D341Med (cell line): ENCODE data around the gene BATF.
"Not testable (repeated sequence)": the region's sequence is repeated elsewhere in the genome, so short reads cannot be mapped to it uniquely, and the experiment has no call there.

ENCODE experiments used
- DNase-seq: peaks from one replicate; pipeline ENCODE4 v3.0.0; 2012; ENCODE audit warnings: low spot score

Gene BATF, protein sequence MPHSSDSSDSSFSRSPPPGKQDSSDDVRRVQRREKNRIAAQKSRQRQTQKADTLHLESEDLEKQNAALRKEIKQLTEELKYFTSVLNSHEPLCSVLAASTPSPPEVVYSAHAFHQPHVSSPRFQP

DNA sequence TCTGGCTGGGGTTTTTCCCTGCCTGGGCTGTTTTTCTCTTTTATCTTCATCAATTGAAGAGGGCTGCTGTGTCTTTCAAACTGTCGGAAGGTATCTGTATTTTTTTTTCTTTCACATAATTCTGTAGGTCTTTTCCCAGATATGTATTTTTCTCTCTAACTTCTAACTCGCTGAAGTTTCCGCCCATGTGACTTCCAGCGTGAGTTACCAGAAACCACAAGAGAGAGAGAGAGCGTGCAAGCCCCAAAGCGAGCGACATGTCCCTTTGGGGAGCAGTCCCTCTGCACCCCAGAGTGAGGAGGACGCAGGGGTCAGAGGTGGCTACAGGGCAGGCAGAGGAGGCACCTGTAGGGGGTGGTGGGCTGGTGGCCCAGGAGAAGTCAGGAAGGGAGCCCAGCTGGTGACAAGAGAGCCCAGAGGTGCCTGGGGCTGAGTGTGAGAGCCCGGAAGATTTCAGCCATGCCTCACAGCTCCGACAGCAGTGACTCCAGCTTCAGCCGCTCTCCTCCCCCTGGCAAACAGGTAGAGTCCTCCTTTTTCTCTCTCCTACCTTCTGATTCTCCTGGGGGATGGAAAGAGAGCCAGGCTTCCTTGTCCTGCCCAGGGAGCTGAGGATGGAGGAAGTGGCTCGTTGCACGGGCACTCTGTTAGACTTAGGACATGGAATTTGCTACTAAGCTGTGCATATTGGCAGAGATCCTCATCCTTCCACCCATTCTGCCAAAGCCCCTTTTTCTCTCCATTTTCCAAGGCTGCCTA, at the start of gene BATF:
TSS of gene BATF (plus strand) at position 246 of the 759 bp plus-strand sequence. CDS start at position 460, 214 bp downstream.
- no peak for DNase-seq

DNA sequence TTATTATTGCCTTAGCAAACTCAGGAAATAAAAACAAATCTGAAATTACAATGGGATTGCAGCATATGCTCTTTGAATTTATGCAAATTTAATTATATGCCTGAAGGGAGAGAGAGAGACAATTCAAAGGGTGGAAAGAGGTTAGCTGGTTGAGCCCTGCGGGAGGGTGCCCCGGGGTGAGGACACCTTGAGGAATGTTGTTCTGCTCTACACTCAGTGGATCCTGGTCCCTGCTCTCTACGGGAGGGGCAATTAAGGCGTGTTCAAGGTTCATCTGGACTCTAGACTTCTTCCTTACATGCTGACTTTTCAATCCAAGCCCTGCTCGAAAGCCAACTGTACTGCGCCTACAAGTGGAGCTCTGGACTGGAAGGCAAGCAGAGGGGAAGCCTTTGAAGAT, 48.1 kb upstream of the BATF start:
- DNase-seq = not testable (repeated sequence)

DNA sequence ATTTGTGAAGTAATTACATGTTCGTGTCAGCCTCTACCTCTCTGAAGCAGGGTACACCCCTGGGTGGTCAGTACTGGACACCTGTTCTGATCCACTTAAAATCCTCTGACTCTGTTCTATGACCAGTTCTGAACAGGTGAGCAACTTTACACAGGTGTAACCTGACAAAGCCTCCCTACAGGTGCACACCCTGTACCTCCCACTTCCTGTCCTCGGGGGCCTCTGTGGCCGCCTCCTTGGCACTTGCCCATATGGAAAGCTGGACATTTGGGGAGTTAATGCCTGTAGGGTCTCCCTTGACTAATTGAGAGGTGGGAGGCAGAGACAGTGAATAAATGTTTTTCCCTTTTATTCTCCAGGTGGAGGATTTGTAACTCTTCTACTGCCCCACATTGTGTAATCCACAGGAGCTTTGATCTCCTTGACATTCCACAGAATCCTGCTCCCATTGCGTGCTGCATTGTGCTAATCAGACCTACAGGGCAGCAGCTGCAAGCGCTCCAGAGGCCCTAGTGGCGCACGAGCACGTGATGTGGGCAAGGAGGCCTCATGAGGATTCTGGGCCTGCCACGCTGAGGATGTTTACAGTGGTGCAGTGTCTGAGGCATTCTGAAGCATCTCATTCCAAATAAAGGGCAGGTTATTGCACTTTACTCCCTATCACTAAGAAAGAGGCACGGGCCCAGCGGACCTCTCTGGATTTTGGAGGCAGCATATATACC, 45.8 kb upstream of the BATF start:
- DNase-seq = no peak

DNA sequence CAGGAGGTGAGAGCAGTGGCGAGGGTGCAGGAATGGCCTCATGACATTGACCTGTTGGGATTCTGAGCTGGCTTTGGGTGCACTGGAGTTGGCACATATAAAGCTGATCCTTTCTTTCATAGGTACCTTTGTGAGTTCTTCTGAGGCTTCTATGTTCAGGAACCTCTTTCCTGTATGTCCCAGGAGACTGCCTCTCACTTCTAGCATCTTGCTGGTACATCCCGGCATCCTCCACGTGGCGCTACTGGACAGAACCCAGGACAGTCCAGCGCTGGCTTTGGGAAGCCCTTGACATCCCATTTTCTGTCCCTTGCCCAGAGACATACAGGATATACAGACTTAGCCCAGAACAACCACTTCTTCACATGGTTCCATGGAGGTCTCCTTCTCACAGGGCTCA, 44.4 kb upstream of the BATF start:
- no peak for DNase-seq

DNA sequence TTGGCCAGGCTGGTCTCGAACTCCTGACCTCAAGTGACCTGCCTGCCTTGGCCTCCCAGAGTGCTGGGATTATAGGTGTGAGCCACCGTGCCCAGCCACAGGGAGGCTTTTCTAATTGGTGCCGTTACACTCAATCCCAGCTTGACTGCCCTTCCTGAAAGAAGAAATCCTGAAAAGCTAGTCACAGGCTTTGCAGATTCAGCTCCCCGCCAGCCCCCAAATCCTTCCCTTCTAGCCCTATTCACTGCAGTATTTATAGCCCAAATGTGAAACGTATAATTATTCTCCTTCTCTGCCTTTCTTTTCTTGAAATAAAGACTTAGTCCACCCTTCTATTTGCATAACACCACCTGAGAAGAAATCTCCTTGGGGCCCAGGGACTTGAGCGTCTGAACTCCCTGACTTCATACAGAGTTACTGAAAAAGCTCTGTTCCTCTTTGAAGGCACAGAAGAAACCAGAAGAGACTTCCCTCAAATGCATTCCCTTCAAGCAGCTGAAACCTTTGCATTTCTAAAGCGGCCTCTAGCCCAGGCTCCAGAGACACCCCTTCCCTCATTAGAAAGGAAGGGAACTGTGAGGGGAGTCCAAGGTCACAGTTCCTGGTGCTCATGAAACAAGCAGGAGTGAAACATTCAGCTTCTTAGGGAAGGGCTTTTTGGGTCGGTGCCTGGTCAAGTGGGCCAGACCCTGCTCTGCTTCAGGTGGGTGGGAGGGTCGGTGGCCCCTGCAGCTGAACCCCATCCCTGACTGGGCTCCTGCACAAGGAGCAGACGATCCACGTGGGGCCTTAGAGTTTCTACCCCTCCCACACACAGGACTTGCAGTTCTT, 42.3 kb upstream of the BATF start:
- DNase-seq = no peak

DNA sequence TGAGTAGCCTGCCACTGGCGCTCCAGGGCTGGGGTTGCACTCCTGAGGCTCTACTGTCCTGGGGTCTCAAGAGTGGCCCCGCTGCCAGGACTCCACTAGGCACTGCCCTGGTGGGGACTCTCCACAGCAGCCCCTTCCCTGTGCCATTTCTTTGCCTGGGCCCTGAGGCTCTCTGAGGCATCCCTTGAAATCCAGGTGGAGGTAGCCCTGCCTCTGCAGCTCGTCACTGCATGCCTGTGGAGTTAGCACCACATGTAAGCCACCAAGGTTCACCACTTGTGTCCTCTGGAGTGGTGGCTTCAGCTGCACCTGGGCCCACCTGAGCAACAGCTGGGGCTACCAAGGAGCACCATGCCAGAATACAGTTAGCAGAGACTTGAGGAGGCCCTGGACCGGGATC, 39.9 kb upstream of the BATF start:
- DNase-seq = no peak

DNA sequence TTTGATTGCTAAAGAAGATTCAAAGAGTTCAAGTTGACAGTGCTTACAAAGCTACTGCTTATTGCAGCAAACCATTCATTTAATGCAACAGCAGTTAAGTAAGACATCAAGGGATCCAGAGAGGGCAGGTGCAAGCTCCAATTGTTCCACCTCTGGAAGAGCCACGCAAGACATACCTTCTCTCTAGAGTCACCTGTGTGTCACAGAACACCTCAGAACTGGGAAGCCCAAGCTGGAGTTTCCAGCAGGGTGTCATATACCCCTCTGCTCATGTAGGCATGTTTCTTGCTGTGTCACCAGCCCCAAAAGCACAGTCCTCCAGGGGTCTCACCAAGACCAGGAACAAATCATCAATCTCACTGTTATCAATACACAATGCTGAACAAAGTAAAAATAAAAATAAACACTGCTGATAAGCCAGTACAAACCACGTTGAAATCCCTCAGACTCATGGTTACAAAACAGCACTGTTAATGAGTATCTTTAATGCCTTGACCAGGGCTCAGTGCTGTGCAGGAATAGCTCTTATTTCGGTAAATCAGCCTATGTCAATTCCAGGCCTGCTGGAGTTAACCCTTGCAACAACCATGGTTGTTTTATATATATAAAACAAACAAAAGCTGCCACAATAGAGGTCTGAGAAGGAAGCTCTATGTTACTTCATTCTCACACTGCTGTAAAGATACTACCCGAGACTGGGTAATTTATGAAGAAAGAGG, 37.4 kb upstream of the BATF start:
- no peak for DNase-seq

DNA sequence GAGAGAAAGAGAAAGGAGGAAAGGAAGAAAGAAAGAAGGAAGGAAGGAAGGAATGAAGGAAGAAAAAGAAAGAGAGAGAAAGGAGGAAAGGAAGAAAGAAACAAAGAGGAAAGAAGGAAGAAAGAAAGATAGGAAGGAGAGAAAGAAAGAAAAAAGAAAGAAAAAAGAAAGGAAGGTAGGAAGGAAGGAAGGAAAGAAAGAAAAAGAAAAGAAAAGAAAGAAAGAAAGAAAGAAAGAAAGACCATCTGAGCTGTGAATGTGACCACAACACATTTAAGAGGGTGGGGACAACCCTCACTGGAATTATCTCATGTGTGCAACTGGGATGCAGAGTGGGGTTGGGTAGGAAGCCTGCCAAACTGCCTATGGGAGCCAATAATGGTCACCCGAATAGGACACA, 36.0 kb upstream of the BATF start:
- no peak for DNase-seq

DNA sequence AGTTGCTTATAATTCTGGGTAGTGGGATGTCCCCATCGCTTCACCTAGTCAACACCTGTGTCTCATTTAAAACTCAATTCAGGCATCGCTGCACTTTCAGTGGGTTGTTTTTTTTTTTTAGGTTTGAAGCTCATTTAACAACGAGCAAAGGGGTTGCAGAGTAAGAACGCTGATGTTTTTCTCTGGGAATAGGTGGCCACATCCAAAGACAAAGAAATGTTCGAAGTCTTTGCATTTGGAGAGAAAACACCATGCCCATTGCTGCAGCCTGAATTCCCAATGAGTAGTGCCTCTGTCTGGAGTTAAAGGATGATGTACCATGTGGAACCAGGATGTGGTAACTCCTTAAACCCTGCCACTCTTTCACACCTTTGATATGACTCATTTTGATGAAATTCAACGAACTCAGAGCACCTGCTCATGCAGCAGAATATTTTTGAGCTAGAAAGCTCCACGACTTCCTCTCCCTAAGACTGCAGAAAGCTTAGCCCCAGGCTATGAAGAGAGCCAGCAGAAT, 35.1 kb upstream of the BATF start:
- DNase-seq = no peak

DNA sequence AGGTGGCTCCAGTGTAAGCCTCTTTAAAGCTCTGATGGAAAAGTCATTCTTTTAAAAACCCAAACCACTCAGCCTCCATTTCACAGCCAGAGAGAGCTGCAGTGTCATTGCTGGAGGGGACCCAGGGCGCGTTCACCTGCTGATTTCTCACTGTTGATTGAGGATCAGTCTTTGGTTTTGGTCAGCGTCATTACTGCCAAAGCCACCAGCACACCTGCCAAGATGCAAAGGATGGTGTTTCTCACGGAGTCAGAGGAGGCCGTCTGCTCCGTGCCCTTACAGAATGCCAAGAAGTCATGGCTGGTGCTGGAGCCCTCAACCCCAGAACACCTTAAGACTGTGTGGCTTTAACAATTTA, 32.8 kb upstream of the BATF start:
- DNase-seq = no peak

DNA sequence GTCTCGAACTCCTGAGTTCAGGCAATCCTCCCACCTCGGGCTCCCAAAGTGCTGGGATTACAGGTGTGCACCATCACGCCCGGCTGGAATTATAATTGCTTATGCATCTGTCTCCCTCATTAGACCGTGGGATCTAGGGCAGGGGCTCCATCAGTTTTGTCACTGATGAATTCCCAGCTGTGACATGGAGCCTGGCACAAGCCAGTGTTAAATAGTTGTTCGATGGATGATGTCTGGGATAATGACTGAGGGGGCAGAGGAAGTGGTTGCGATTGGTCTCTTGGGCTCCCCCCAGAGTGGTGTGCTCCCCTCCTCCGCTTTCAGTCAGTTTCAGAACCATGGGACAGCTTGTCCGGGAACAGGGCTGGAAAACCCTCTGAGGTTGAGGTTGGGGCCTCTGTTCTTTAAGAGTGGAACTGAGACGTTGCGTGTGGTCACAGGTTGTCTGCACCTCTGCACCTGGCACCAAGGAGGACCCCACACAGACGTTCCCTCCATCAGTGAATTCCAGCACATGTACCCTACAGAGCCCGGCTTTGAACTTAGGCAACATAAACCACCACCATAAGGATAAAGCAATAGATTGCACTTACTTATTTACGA, 30.8 kb upstream of the BATF start:
- no peak for DNase-seq

DNA sequence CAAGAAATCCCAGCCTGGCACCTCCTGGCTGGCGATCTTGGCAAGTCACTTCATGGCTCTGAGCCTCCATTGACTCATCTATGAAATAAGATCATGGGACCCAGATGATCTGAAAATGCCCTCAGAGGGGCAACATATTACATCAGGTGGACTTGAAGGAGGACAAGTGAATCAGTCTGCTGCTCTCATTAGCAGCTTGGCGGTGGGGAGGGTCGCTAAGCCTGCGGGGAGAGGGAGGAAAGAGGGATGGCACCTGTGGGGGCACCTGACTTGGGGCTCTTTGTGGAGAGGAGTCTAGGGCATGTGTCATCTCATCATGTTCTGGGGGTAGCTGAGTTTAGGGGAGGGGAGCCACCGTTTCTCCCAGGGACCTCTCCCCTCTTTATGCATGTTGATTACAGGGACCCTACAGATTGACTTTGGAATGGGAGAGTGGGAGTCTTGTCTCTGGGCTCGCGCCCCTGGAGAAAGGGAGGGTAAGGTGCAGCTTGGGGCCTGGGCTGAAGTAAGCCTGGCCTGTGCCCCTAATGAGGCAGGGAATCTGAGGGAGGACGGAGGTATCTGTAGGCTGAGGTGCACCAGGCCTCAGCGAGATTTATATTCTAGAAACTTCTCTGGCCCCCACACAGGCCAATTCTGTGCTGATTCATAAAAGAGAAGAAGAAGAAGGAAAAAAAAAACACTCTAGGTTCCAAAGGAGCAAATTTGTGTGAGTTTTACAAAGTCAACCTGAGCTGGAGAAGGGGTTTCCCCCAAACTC, 29.3 kb upstream of the BATF start:
- DNase-seq = no peak

DNA sequence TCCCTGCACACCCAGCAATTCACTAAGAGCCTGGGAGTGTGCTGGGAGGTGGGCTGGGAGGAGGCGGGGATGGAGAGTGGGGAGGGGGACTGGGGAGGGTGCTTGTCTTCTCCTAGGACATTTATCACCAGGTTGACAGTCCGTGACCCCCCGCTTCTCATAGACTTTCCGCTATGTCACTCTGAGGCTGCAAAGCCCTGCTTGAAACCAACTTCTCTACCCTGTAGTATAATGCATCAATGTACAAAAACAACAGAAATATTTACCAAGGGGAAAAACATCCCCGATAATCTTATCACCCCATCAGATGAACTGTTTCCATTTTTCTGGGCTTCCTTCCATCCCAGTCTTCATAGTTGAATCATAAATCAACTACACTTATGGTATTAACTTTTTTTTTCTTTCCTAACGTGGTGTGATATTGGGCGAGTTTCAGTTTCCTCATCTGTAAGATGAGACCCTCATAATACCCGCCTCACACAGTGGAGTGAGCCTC, 28.6 kb upstream of the BATF start:
- DNase-seq = no peak

DNA sequence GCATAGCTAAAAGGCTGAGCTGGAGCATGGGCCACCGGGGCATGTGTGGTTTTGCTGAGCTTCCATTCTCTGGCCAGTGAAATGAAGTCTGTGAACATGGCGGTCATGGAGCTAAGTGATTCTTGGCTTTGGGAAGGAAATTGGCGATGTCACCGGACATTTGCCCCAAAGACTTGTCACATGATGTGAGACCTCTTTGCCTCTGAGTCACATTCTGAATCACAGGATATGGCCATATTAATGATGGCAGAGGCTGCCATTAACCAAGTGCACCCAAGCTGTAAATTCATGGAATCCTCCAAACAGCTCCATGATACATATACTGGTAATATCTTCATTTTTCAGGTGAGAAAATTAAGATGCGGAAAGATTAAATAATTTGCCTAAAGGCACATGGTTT, 27.4 kb upstream of the BATF start:
- DNase-seq = no peak

DNA sequence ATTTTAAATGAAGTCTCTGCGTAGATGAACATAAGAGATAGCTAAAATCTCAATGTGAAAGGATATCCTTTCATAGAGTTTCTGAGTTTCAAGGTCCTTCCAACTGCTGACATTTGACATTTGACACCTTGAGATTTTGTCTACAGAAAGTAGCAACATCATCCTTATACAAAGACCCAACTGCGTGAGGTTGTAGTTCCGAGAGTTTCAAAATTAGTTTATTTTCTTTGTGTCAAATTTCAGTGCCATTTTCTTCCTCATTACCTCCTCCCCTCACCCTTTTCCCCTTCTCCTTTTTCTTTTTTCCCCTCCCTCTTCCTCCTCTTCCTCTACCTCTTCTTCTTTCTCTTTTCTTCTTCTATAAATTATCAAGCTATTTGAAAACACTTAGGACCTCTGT, 26.9 kb upstream of the BATF start:
- DNase-seq = no peak

DNA sequence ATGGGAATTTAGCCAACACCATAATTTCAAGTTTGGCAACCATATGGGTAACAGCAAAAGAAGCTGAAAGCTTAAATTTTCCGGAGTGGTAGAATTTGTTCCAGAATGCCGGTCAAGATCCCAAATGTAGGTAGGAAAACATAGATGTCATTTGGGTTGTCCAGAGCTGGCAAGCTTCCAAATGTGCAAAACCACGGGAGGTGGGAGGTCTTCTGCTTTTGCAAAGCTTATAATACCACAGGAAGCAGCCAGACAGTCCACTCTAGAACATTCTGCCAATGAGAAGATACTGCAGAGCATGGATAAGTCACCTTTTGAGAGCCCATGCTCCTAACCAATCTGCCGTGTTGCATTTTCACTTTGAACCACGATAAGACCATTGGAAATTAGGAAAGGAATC, 26.4 kb upstream of the BATF start:
- no peak for DNase-seq

DNA sequence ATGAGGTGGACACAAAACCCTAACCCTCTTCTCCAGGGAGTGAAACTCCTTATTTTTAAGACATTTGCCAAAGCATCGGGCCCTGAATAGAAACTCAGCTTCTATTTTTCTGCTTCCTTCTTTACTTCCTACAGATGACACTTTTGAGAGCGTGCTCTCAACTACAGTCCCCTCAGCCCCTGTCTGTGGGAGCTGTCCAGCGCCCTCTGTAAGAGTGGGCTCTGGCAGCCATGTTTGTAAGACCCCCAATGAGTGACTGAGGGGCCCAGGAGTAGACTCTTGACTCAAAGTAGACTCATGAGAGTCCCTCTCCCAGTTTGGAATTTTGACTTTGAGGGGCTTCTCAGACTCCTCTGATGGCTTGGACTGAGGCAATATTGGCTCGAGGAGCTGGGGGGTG, 25.5 kb upstream of the BATF start:
- no peak for DNase-seq

DNA sequence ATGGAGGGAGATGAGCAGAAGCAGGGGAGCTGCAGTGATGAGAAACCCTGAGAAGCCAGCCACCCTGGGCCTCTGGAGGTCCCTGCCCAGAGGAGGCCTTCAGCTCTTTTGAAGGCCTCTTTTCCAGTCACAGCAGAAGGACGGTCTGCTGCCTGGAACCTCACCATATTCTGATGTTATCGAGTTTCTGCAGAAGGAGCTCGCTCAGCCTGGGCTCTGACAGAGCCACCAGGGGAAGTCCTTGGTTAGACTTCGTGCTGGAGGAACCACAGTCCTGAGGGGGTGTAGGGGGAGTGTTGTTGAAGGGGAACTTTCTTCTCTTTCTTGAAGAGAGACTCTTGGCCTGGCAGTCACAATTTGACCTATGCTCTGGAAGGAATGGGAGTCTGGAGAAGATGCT, 25.1 kb upstream of the BATF start:
- no peak for DNase-seq

DNA sequence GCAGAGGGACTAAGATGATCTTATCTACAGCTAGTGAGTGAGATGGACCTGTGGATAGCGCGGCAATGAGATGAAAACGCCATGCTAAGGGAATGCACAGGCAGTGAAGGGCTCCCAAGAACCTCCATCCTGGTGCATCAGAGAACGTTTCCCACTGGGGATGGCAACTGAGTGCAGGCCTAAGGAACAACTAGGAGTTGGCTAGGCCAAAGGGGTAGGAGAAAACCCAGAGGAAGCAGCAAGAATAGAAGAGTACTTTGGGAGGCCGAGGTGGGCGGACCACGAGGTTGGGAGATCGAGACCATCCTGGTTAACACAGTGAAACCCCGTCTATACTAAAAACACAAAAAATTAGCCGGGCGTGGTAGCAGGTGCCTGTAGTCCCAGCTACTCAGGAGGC, 24.6 kb upstream of the BATF start:
- DNase-seq = no peak

DNA sequence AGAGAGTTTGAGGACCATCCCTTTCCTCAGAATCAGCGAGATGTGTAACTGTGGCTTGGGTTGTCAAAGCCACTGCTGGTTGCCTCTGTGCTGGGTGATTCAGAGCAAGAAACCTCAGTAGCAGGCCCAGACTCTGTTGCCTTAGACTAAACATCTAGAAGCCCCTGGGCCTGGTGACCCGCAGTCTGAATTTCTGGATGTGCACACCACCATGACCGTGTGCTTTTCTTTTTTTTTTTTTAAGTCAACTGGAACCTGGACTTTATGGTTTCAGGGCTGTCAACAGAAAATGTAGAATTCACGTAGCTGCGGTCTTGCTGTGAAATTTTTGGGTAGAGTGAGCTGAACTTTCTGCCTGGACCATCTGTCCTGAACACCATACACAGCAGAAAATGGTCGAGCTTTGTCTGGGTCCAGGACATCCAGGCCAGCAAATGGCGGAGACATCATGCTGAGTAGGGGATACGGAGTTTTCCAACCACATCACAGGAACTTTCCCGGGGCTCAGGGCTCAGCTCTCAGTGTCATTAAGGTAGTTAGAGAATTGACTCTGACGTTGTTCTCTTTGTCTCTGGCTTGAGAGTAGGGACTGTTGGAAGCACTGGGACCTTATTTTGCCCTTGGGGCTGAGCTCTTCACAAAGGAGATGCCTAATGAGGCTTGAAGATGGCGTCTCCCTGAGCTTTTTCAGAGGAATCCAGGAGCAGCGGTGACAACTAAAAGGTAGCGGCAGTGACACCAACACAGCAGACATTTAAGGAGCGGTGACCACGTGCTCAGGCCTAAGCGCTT, 23.0 kb upstream of the BATF start:
- DNase-seq = no peak
